Measurements from ENCODE around the gene NMBR.
A peak's percentile ranks its signal among the peaks of the same experiment; 100 is the strongest.
"Not testable (repeated sequence)": the region's sequence is repeated elsewhere in the genome, so short reads cannot be mapped to it uniquely, and the experiment has no call there.

NMBR gene

GRCh38 chr6:142138876-142139275 lies 8.0 kb downstream of the NMBR start:
- Histone ChIP-seq H3K9me3 (ENCODE audit: low read length) (no peaks in the 10 kb centered on the region), H3K4me1 (ENCODE audit: insufficient read depth, low read length) (no peaks in the 10 kb centered on the region), H3K4me3 (ENCODE audit: low read length) (no peak overlapping the region), H3K27me3 (ENCODE audit: insufficient read depth, low read length) (no peaks in the 10 kb centered on the region), H3K36me3 (ENCODE audit: insufficient read depth, low read length) (no peaks in the 10 kb centered on the region), H2AFZ (ENCODE audit: low read depth, low read length) (no peak overlapping the region)

- H3K4me1 ChIP-seq (ENCODE audit: insufficient read depth, low read length): no peaks in the 10 kb centered on the region
- no peaks in the 10 kb centered on the region for H3K36me3 ChIP-seq (ENCODE audit: insufficient read depth, low read length)
- H2AFZ ChIP-seq (ENCODE audit: low read depth, low read length): no peak within 1 kb of the TSS
- H3K4me3 ChIP-seq (ENCODE audit: low read length): no peak within 1 kb of the TSS
- no peaks in the 10 kb centered on the region for H3K27me3 ChIP-seq (ENCODE audit: insufficient read depth, low read length)
- no peaks in the 10 kb centered on the region for H3K9me3 ChIP-seq (ENCODE audit: low read length)
These were observed 14.3 kb downstream of the NMBR start, which contains the start of gene GJE1 for GRCh38 chr6:142132625-142133024. GJE1 (plus strand) TSS chr6:142132925; CDS start chr6:142133159, 234 bp downstream.

- Histone ChIP-seq H3K4me3 (ENCODE audit: low read length) (no peak overlapping the region), H3K4me1 (ENCODE audit: insufficient read depth, low read length) (no peaks in the 10 kb centered on the region), H3K36me3 (ENCODE audit: insufficient read depth, low read length) (no peaks in the 10 kb centered on the region), H3K27me3 (ENCODE audit: insufficient read depth, low read length) (no peaks in the 10 kb centered on the region), H3K9me3 (ENCODE audit: low read length) (no peaks in the 10 kb centered on the region), H2AFZ (ENCODE audit: low read depth, low read length) (no peak overlapping the region)
These were observed 16.1 kb downstream of the NMBR start for GRCh38 chr6:142130814-142131213.

- Histone ChIP-seq H3K27me3 (ENCODE audit: insufficient read depth, low read length) (no peaks in the 10 kb centered on the region), H3K4me1 (ENCODE audit: insufficient read depth, low read length) (no peaks in the 10 kb centered on the region), H3K9me3 (ENCODE audit: low read length) (no peaks in the 10 kb centered on the region), H2AFZ (ENCODE audit: low read depth, low read length) (no peak overlapping the region), H3K36me3 (ENCODE audit: insufficient read depth, low read length) (no peaks in the 10 kb centered on the region), H3K4me3 (ENCODE audit: low read length) (no peak overlapping the region)
These were observed 25.6 kb downstream of the NMBR start for GRCh38 chr6:142121342-142121741.

GRCh38 chr6:142118925-142119324 lies 28.0 kb downstream of the NMBR start:
- no peaks in the 10 kb centered on the region for H3K36me3 ChIP-seq (ENCODE audit: insufficient read depth, low read length)
- H2AFZ ChIP-seq (ENCODE audit: low read depth, low read length): no peak overlapping the region
- no peaks in the 10 kb centered on the region for H3K9me3 ChIP-seq (ENCODE audit: low read length)
- H3K27me3 ChIP-seq (ENCODE audit: insufficient read depth, low read length): no peaks in the 10 kb centered on the region
- H3K4me3 ChIP-seq (ENCODE audit: low read length): no peak overlapping the region
- no peaks in the 10 kb centered on the region for H3K4me1 ChIP-seq (ENCODE audit: insufficient read depth, low read length)

GRCh38 chr6:142118328-142118727 lies 28.6 kb downstream of the NMBR start:
- Histone ChIP-seq H3K27me3 (ENCODE audit: insufficient read depth, low read length) (no peaks in the 10 kb centered on the region), H2AFZ (ENCODE audit: low read depth, low read length) (no peak overlapping the region), H3K4me1 (ENCODE audit: insufficient read depth, low read length) (no peaks in the 10 kb centered on the region)

GRCh38 chr6:142117366-142117765 lies 29.6 kb downstream of the NMBR start:
- no peaks in the 10 kb centered on the region for H3K36me3 ChIP-seq (ENCODE audit: insufficient read depth, low read length)
- no peak overlapping the region for H2AFZ ChIP-seq (ENCODE audit: low read depth, low read length)
- H3K9me3 ChIP-seq (ENCODE audit: low read length): no peaks in the 10 kb centered on the region
- no peaks in the 10 kb centered on the region for H3K4me1 ChIP-seq (ENCODE audit: insufficient read depth, low read length)
- H3K4me3 ChIP-seq (ENCODE audit: low read length): no peak overlapping the region
- H3K27me3 ChIP-seq (ENCODE audit: insufficient read depth, low read length): no peaks in the 10 kb centered on the region

More at GRCh38 chr6:142118328-142118727, 28.6 kb downstream of the NMBR start:
- Histone ChIP-seq H3K36me3 (ENCODE audit: insufficient read depth, low read length) (no peaks in the 10 kb centered on the region), H3K9me3 (ENCODE audit: low read length) (no peaks in the 10 kb centered on the region), H3K4me3 (ENCODE audit: low read length) (no peak overlapping the region)

- no peaks in the 10 kb centered on the region for H3K4me1 ChIP-seq (ENCODE audit: insufficient read depth, low read length)
- no peaks in the 10 kb centered on the region for H3K27me3 ChIP-seq (ENCODE audit: insufficient read depth, low read length)
- no peaks in the 10 kb centered on the region for H3K9me3 ChIP-seq (ENCODE audit: low read length)
- H3K36me3 ChIP-seq (ENCODE audit: insufficient read depth, low read length): no peaks in the 10 kb centered on the region
- H3K4me3 ChIP-seq (ENCODE audit: low read length): no peak overlapping the region
- H2AFZ ChIP-seq (ENCODE audit: low read depth, low read length): no peak overlapping the region
These were observed 34.4 kb downstream of the NMBR start for GRCh38 chr6:142112451-142113061.

- not testable (repeated sequence) for H3K4me3 ChIP-seq (ENCODE audit: low read length); H2AFZ ChIP-seq (ENCODE audit: low read depth, low read length); H3K4me1 ChIP-seq (ENCODE audit: insufficient read depth, low read length)
These were observed 36.1 kb downstream of the NMBR start for GRCh38 chr6:142110820-142111219.

GRCh38 chr6:142104820-142105219 lies 42.1 kb downstream of the NMBR start:
- not testable (repeated sequence) for H3K4me1 ChIP-seq (ENCODE audit: insufficient read depth, low read length); H3K27me3 ChIP-seq (ENCODE audit: insufficient read depth, low read length); H3K36me3 ChIP-seq (ENCODE audit: insufficient read depth, low read length); H3K4me3 ChIP-seq (ENCODE audit: low read length); H2AFZ ChIP-seq (ENCODE audit: low read depth, low read length); H3K9me3 ChIP-seq (ENCODE audit: low read length)

More at GRCh38 chr6:142110820-142111219, 36.1 kb downstream of the NMBR start:
- not testable (repeated sequence) for H3K36me3 ChIP-seq (ENCODE audit: insufficient read depth, low read length); H3K9me3 ChIP-seq (ENCODE audit: low read length); H3K27me3 ChIP-seq (ENCODE audit: insufficient read depth, low read length)

GRCh38 chr6:142088858-142089216 lies 58.1 kb downstream of the NMBR start:
- no peaks in the 10 kb centered on the region for H3K36me3 ChIP-seq (ENCODE audit: insufficient read depth, low read length)
- peaks cover 5% of the 10 kb centered on the region for H3K4me1 ChIP-seq (ENCODE audit: insufficient read depth, low read length)
- H2AFZ ChIP-seq (ENCODE audit: low read depth, low read length): peak overlapping the region; percentile 18
- H3K4me3 ChIP-seq (ENCODE audit: low read length): peak overlapping the region; percentile 32
- no peaks in the 10 kb centered on the region for H3K9me3 ChIP-seq (ENCODE audit: low read length)
- peaks cover 12% of the 10 kb centered on the region for H3K27me3 ChIP-seq (ENCODE audit: insufficient read depth, low read length)

- Histone ChIP-seq H3K36me3 (ENCODE audit: insufficient read depth, low read length) (no peaks in the 10 kb centered on the region), H2AFZ (ENCODE audit: low read depth, low read length) (peak overlapping the region; percentile 18), H3K4me1 (ENCODE audit: insufficient read depth, low read length) (peaks cover 5% of the 10 kb centered on the region), H3K9me3 (ENCODE audit: low read length) (no peaks in the 10 kb centered on the region), H3K4me3 (ENCODE audit: low read length) (peak overlapping the region; percentile 32), H3K27me3 (ENCODE audit: insufficient read depth, low read length) (peaks cover 12% of the 10 kb centered on the region)
These were observed 58.7 kb downstream of the NMBR start for GRCh38 chr6:142087950-142088857.

- Histone ChIP-seq H3K4me1 (ENCODE audit: insufficient read depth, low read length) (peaks cover 2% of the 10 kb centered on the region), H3K9me3 (ENCODE audit: low read length) (no peaks in the 10 kb centered on the region), H3K27me3 (ENCODE audit: insufficient read depth, low read length) (no peaks in the 10 kb centered on the region), H3K4me3 (ENCODE audit: low read length) (no peak overlapping the region), H3K36me3 (ENCODE audit: insufficient read depth, low read length) (no peaks in the 10 kb centered on the region), H2AFZ (ENCODE audit: low read depth, low read length) (no peak overlapping the region)
These were observed 67.8 kb downstream of the NMBR start for GRCh38 chr6:142079130-142079529.

Measured in neuron (in vitro differentiated cells).